ENCODE data around the gene RBM33. TPM values are rescaled to one million over a fixed set of nuclear protein-coding genes. Genes with fewer than 3 reads are reported as not detected.

The RBM33 gene
- total and polyA plus RNA-seq, 2 of the 4 experiments (the other 2 are of a cell fraction) = 7.3 to 10.8 TPM

DNA sequence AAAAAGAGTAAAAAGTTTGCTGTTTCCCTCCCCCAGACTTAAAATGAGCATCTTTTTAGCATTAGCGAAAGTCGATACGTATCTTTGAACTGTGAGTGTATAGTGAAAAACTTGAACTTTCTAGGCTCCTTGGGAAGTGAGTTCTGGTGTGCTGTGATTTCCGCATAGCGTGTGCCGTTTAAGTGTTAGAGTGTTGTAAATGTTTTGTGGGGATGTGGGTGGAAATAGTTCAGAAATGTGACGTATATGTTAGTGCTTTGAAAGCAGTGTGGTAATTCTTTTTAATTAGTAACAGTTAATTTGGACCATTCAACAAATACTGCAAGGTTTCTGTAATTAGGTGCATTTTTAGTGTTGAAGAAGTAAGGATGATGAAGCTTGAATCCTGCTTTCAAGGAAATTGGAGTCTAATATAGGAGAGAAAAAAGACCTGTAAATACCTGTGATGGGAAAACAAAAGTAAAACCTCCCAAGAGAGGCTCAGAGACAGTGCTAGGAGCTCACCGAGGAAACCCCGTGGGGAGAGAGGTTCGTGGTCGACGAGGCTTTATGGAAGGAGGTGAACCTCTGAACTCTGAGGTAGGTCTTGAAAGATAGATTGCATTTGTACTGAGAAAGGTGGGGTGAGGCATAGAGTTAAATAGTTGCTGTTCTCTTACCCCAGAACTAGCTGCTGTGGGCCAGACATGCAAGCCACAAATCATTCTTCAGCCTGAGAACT, 40.8 kb downstream of the RBM33 start:
- no peak overlapping the region for H3K9ac ChIP-seq (ENCODE audit: low read depth, low read length)
- peaks cover 4% of the 10 kb centered on the region; the same call in 1 of the 2 replicates for H3K9me1 ChIP-seq (ENCODE audit: insufficient read depth, low read length)
- ChIA-PET POLR2A (ENCODE audit: unreplicated experiment) (no interaction called here), CTCF (no interaction called here)
- H3K56ac ChIP-seq (ENCODE audit: extremely low read depth, insufficient read depth, low read length) = no peak overlapping the region
- no peak overlapping the region for H2BK20ac ChIP-seq (ENCODE audit: low read depth, low read length)
- dilution Hi-C loops (cut with HindIII; ENCODE audit: low sequenced_read_pairs, unreplicated experiment) (no loop called here), intact Hi-C loops (cut with micrococcal nuclease) (no loop called here), in situ Hi-C loops (cut with MboI; ENCODE audit: low sequenced_read_pairs) (no loop called here)
- 100% methylated on average over 2 of the region's 12 CpGs; no CpG with 5 or more reads in 1 of the 2 experiments for WGBS, 2 experiments (ENCODE audit: extremely low coverage in 2 of 2, insufficient read length in 1 of 2)
- no peak overlapping the region for H2BK120ac ChIP-seq (ENCODE audit: low read depth, low read length)
- no peak overlapping the region for H4K5ac ChIP-seq (ENCODE audit: low read depth, low read length)
- H3K27me3 ChIP-seq (ENCODE audit: control insufficient read depth, insufficient read depth, low read length) = no peaks in the 10 kb centered on the region
- peaks cover 21% of the 10 kb centered on the region for H4K20me1 ChIP-seq (ENCODE audit: insufficient read depth, low read length)
- H2BK5ac ChIP-seq (ENCODE audit: low read depth, low read length, poor library complexity, severe bottlenecking) = no peak overlapping the region
- H3K23ac ChIP-seq (ENCODE audit: low read depth, low read length) = no peak overlapping the region
- peaks cover 3% of the 10 kb centered on the region; the same call in 1 of the 2 replicates for H3K4me1 ChIP-seq (ENCODE audit: control insufficient read depth, insufficient read depth, low read length)
- H4K8ac ChIP-seq (ENCODE audit: low read depth in 2 of 2, low read length in 2 of 2) = no peak overlapping the region
- H4K91ac ChIP-seq (ENCODE audit: insufficient read depth, low read depth, low read length) = no peak overlapping the region
- H3K36me3 ChIP-seq (ENCODE audit: control insufficient read depth, insufficient read depth, low read length) = peaks cover 20% of the 10 kb centered on the region
- H3K18ac ChIP-seq (ENCODE audit: low read depth, low read length) = no peak overlapping the region
- H2AK5ac ChIP-seq (ENCODE audit: low read depth, low read length) = no peak overlapping the region
- no peak for TF ChIP-seq NFE2L2 (IDR thresholded peaks at IDR 0.05; ENCODE audit: low read depth, low read length)
- no peak for TF ChIP-seq FOS (IDR thresholded peaks at IDR 0.05; ENCODE audit: low read depth, low read length)
- TF ChIP-seq RAD21 (IDR thresholded peaks at IDR 0.05; ENCODE audit: low read length) = no peak
- TF ChIP-seq RFX5 (IDR thresholded peaks at IDR 0.05; ENCODE audit: low read depth, low read length) = no peak
- TF ChIP-seq, protein P1, sequence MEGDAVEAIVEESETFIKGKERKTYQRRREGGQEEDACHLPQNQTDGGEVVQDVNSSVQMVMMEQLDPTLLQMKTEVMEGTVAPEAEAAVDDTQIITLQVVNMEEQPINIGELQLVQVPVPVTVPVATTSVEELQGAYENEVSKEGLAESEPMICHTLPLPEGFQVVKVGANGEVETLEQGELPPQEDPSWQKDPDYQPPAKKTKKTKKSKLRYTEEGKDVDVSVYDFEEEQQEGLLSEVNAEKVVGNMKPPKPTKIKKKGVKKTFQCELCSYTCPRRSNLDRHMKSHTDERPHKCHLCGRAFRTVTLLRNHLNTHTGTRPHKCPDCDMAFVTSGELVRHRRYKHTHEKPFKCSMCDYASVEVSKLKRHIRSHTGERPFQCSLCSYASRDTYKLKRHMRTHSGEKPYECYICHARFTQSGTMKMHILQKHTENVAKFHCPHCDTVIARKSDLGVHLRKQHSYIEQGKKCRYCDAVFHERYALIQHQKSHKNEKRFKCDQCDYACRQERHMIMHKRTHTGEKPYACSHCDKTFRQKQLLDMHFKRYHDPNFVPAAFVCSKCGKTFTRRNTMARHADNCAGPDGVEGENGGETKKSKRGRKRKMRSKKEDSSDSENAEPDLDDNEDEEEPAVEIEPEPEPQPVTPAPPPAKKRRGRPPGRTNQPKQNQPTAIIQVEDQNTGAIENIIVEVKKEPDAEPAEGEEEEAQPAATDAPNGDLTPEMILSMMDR (conservative IDR thresholded peaks at IDR 0.05; ENCODE audit: low read depth, low read length) = no peak
- TF ChIP-seq, protein P2, sequence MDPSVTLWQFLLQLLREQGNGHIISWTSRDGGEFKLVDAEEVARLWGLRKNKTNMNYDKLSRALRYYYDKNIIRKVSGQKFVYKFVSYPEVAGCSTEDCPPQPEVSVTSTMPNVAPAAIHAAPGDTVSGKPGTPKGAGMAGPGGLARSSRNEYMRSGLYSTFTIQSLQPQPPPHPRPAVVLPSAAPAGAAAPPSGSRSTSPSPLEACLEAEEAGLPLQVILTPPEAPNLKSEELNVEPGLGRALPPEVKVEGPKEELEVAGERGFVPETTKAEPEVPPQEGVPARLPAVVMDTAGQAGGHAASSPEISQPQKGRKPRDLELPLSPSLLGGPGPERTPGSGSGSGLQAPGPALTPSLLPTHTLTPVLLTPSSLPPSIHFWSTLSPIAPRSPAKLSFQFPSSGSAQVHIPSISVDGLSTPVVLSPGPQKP (IDR thresholded peaks at IDR 0.05; ENCODE audit: borderline replicate concordance, low read depth, low read length) = no peak
- TF ChIP-seq RCOR1 (IDR thresholded peaks at IDR 0.05; ENCODE audit: insufficient replicate concordance, low read length) = no peak
- no peak for TF ChIP-seq SMC3 (IDR thresholded peaks at IDR 0.05; ENCODE audit: low read depth, low read length)
- TF ChIP-seq POLR2A (IDR thresholded peaks at IDR 0.05; ENCODE audit: low read depth, low read length) = no peak
- no peak for TF ChIP-seq MAFK (IDR thresholded peaks at IDR 0.05; ENCODE audit: low read depth, low read length)
- no peak for TF ChIP-seq MAZ (IDR thresholded peaks at IDR 0.05; ENCODE audit: borderline replicate concordance, low read depth, low read length)
- no peak for TF ChIP-seq CEBPB (IDR thresholded peaks at IDR 0.05; ENCODE audit: low read depth, low read length)
- no peak for TF ChIP-seq MXI1 (IDR thresholded peaks at IDR 0.05; ENCODE audit: borderline replicate concordance, low read depth, low read length)
- TF ChIP-seq, protein P3, sequence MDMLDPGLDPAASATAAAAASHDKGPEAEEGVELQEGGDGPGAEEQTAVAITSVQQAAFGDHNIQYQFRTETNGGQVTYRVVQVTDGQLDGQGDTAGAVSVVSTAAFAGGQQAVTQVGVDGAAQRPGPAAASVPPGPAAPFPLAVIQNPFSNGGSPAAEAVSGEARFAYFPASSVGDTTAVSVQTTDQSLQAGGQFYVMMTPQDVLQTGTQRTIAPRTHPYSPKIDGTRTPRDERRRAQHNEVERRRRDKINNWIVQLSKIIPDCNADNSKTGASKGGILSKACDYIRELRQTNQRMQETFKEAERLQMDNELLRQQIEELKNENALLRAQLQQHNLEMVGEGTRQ (IDR thresholded peaks at IDR 0.05; ENCODE audit: low read depth, low read length) = no peak
- no peak for TF ChIP-seq CHD1 (IDR thresholded peaks at IDR 0.05; ENCODE audit: low read depth, low read length)
- no peak for TF ChIP-seq BHLHE40 (IDR thresholded peaks at IDR 0.05; ENCODE audit: low read depth, low read length)
- ATAC-seq (ENCODE audit: low read depth) (no peak), DNase-seq (no peak)
- no peak overlapping the region for H3K4me3 ChIP-seq (ENCODE audit: insufficient read depth, low read depth, low read length)
- H3K14ac ChIP-seq (replicated peaks; ENCODE audit: low read depth, low read length) = no peak overlapping the region
- H2AK9ac ChIP-seq (replicated peaks; ENCODE audit: low read depth, low read length, poor library complexity) = no peak overlapping the region
- BruUV-seq (replicated peaks) = no TSS peak
- H3K9me3 ChIP-seq (ENCODE audit: control insufficient read depth, insufficient read depth, low read length) = no peaks in the 10 kb centered on the region
- H3K79me1 ChIP-seq (ENCODE audit: low read depth in 1 of 2, low read length in 2 of 2) = peaks cover 18 to 36% of the 10 kb centered on the region in 2 experiments
- no peak overlapping the region for H3K27ac ChIP-seq (ENCODE audit: insufficient read depth, low read length)
- no peak overlapping the region for H2AFZ ChIP-seq (replicated peaks; ENCODE audit: low read length, poor library complexity)
- H2BK15ac ChIP-seq (ENCODE audit: low read depth, low read length) = no peak overlapping the region
- H3K4ac ChIP-seq (ENCODE audit: low read depth, low read length) = no peak overlapping the region
- H3K4me2 ChIP-seq (ENCODE audit: low read depth, low read length) = no peak overlapping the region
